Measurements from ENCODE around the gene MAP6. TPM values are rescaled to one million over a fixed set of nuclear protein-coding genes. Genes with fewer than 3 reads are reported as not detected.

The MAP6 gene
- total and polyA plus RNA-seq, 2 of the 13 experiments (the other 11 are each of a cell fraction or from before 2014, with no cell fraction given) = 0.04 TPM; not detected in 1

DNA sequence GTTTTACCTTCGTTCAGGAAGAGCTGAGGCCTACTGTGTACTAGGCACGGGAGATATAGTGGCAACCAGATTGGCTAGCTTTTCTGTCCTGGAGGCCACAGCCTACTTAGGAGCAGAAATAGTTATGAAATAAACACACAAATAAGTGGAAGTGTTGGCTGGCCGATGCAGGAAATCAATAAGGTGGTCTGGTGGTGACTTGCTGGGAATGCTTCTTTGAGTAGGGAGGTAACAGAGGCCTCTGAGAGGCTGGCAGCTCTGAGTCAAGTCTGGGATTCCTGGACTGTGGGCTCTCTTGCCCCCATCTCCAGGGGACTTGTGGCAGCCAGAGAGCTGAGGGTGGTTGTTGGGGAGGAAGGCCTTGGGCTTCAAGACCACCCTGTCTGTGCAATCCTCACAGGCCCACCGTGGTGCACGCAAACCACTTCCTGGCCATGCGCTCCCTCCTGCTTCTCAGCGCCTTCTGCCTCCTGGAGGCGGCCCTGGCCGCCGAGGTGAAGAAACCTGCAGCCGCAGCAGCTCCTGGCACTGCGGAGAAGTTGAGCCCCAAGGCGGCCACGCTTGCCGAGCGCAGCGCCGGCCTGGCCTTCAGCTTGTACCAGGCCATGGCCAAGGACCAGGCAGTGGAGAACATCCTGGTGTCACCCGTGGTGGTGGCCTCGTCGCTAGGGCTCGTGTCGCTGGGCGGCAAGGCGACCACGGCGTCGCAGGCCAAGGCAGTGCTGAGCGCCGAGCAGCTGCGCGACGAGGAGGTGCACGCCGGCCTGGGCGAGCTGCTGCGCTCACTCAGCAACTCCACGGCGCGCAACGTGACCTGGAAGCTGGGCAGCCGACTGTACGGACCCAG is 102.7 kb downstream of the MAP6 start (continued):
- no peak for TF ChIP-seq HNF1A (IDR thresholded peaks at IDR 0.05; ENCODE audit: low read depth)
- no peak for TF ChIP-seq HNF1A (CRISPR knock-in tag; IDR thresholded peaks at IDR 0.05; ENCODE audit: borderline replicate concordance)
- TF ChIP-seq CENPX (CRISPR knock-in tag; IDR thresholded peaks at IDR 0.05) = no peak
- 0 out of 2 replicates have a peak, but pooled peaks have one; percentile 1 for TF ChIP-seq ZNF614 (CRISPR knock-in tag; IDR thresholded peaks at IDR 0.05; ENCODE audit: borderline replicate concordance)
- TF ChIP-seq HNRNPK (IDR thresholded peaks at IDR 0.05; ENCODE audit: low read depth, low read length, poor library complexity, severe bottlenecking) = no peak
- no peak for TF ChIP-seq MLX (CRISPR knock-in tag; IDR thresholded peaks at IDR 0.05)
- TF ChIP-seq AGO1 (IDR thresholded peaks at IDR 0.05; ENCODE audit: low read depth, low read length, poor library complexity, severe bottlenecking) = peak; percentile 95
